ENCODE measurements around the gene ATP8B4. TPM values are rescaled to one million over a fixed set of nuclear protein-coding genes. Genes with fewer than 3 reads are reported as not detected.

ATP8B4 gene
- total and polyA plus RNA-seq, 4 donors = 1.9 to 19.7 (median 12.4) TPM

GRCh38 chr15:50109076-50109987 is 9.7 kb downstream of the ATP8B4 start:
- no peak overlapping the region for H3K27ac ChIP-seq (ENCODE audit: low read depth in 1 of 2, low read length in 2 of 2)
- TF ChIP-seq NR2F2 (IDR thresholded peaks at IDR 0.05) (no peak), SP1 (IDR thresholded peaks at IDR 0.05) (no peak), YY1 (IDR thresholded peaks at IDR 0.05) (no peak), HNF4A (conservative IDR thresholded peaks at IDR 0.05) (peak in 1 of 2 donors; percentile 23), RXRA (IDR thresholded peaks at IDR 0.05) (peak in 1 of 2 donors; percentile 38), MAX (IDR thresholded peaks at IDR 0.05) (no peak), FOXA1 (IDR thresholded peaks at IDR 0.05) (no peak), RAD21 (IDR thresholded peaks at IDR 0.05) (no peak), ZBTB33 (IDR thresholded peaks at IDR 0.05) (no peak), JUND (IDR thresholded peaks at IDR 0.05) (no peak)
- 24% methylated on average over 3 of the region's 3 CpGs for WGBS
- H3K4me1 ChIP-seq (ENCODE audit: control insufficient read depth in 4 of 4, insufficient read depth in 4 of 4, low read length in 3 of 4) = peaks cover 0 to 10% (median 5%) of the 10 kb centered on the region in 4 donors
- no peak overlapping the region for H3K4me3 ChIP-seq (ENCODE audit: low read depth in 1 of 3, low read length in 3 of 3)
- H3K9me3 ChIP-seq (ENCODE audit: control insufficient read depth in 4 of 4, low read length in 3 of 4) = no peaks in the 10 kb centered on the region
- H3K27me3 ChIP-seq (ENCODE audit: control insufficient read depth in 4 of 4, insufficient read depth in 4 of 4, low read length in 3 of 4) = no peaks in the 10 kb centered on the region
- H3K9ac ChIP-seq (ENCODE audit: low read depth in 1 of 2, low read length in 2 of 2) = no peak overlapping the region
- H3K36me3 ChIP-seq (ENCODE audit: control insufficient read depth in 4 of 4, insufficient read depth in 3 of 4, low read depth in 1 of 4, low read length in 3 of 4) = no peaks in the 10 kb centered on the region
- DNase-seq (ENCODE audit: low spot score) = no peak

GRCh38 chr15:50108461-50108860 is 10.6 kb downstream of the ATP8B4 start:
- Histone ChIP-seq H3K27me3 (ENCODE audit: control insufficient read depth in 4 of 4, insufficient read depth in 4 of 4, low read length in 3 of 4) (no peaks in the 10 kb centered on the region), H3K4me1 (ENCODE audit: control insufficient read depth in 4 of 4, insufficient read depth in 4 of 4, low read length in 3 of 4) (peaks cover 0 to 10% (median 5%) of the 10 kb centered on the region in 4 donors), H3K36me3 (ENCODE audit: control insufficient read depth in 4 of 4, insufficient read depth in 3 of 4, low read depth in 1 of 4, low read length in 3 of 4) (no peaks in the 10 kb centered on the region), H3K4me3 (ENCODE audit: low read depth in 1 of 3, low read length in 3 of 3) (no peak overlapping the region), H3K27ac (ENCODE audit: low read depth in 1 of 2, low read length in 2 of 2) (no peak overlapping the region), H3K9me3 (ENCODE audit: control insufficient read depth in 4 of 4, low read length in 3 of 4) (no peaks in the 10 kb centered on the region), H3K9ac (ENCODE audit: low read depth in 1 of 2, low read length in 2 of 2) (no peak overlapping the region)
- no peak for DNase-seq (ENCODE audit: low spot score)
- TF ChIP-seq EGR1 (IDR thresholded peaks at IDR 0.05; ENCODE audit: low read depth in 2 of 2) (no peak), RXRA (IDR thresholded peaks at IDR 0.05) (no peak), ZBTB33 (IDR thresholded peaks at IDR 0.05) (no peak), FOXA1 (IDR thresholded peaks at IDR 0.05) (no peak), JUND (IDR thresholded peaks at IDR 0.05) (no peak), MAX (IDR thresholded peaks at IDR 0.05) (no peak), ATF3 (IDR thresholded peaks at IDR 0.05) (no peak), YY1 (IDR thresholded peaks at IDR 0.05) (no peak), SP1 (IDR thresholded peaks at IDR 0.05) (no peak), CTCF (IDR thresholded peaks at IDR 0.05; ENCODE audit: low read depth, low read length, missing input control) (no peak), REST (IDR thresholded peaks at IDR 0.05) (no peak), HNF4G (IDR thresholded peaks at IDR 0.05) (no peak), FOXA2 (IDR thresholded peaks at IDR 0.05) (no peak), HNF4A (conservative IDR thresholded peaks at IDR 0.05) (no peak), GABPA (IDR thresholded peaks at IDR 0.05 in 1 of 2, conservative IDR thresholded peaks at IDR 0.05 in 1 of 2) (no peak)
- 76% methylated on average over 4 of the region's 4 CpGs for WGBS

Measured in liver (tissue), 9 donors.